ENCODE data around the gene HHIPL1.

Gene HHIPL1

GRCh38 chr14:99644723-99645544, at the start of gene HHIPL1:
HHIPL1 (plus strand) TSS chr14:99645129; CDS start chr14:99645208, 79 bp downstream.
- no peak for DNase-seq

GRCh38 chr14:99595524-99595923, 49.4 kb upstream of the HHIPL1 start:
- DNase-seq: no peak

GRCh38 chr14:99596071-99596627, 48.8 kb upstream of the HHIPL1 start:
- DNase-seq: no peak

- DNase-seq: no peak
These were observed 48.2 kb upstream of the HHIPL1 start for GRCh38 chr14:99596772-99597171.

GRCh38 chr14:99597911-99598600, 46.9 kb upstream of the HHIPL1 start:
- no peak for DNase-seq

- DNase-seq: no peak
These were observed 46.2 kb upstream of the HHIPL1 start for GRCh38 chr14:99598774-99599173.

GRCh38 chr14:99599393-99599792, 45.5 kb upstream of the HHIPL1 start:
- no peak for DNase-seq

- no peak for DNase-seq
These were observed 44.6 kb upstream of the HHIPL1 start for GRCh38 chr14:99600232-99600888.

GRCh38 chr14:99601361-99601831, 43.5 kb upstream of the HHIPL1 start:
- no peak for DNase-seq

- DNase-seq: no peak
These were observed 42.7 kb upstream of the HHIPL1 start for GRCh38 chr14:99602054-99602787.

- no peak for DNase-seq
These were observed 42.0 kb upstream of the HHIPL1 start for GRCh38 chr14:99602788-99603415.

GRCh38 chr14:99603471-99604277, 41.3 kb upstream of the HHIPL1 start, which contains the start of gene CCDC85C:
CCDC85C (minus strand) TSS chr14:99604207; CDS start chr14:99603959, 248 bp downstream.
- peak in 1 of 2 experiments; percentile 94 for DNase-seq

GRCh38 chr14:99604278-99604765, 40.6 kb upstream of the HHIPL1 start:
- DNase-seq: peak; percentile 87 to 94

- peak in 1 of 2 experiments; percentile 35 for DNase-seq
These were observed 40.1 kb upstream of the HHIPL1 start for GRCh38 chr14:99604766-99605298.

- DNase-seq: peak; percentile 66 to 68
These were observed 39.5 kb upstream of the HHIPL1 start for GRCh38 chr14:99605299-99605961.

- no peak for DNase-seq
These were observed 38.6 kb upstream of the HHIPL1 start for GRCh38 chr14:99606359-99606758.

GRCh38 chr14:99608591-99608990, 36.3 kb upstream of the HHIPL1 start:
- no peak for DNase-seq

- no peak for DNase-seq
These were observed 35.4 kb upstream of the HHIPL1 start for GRCh38 chr14:99609245-99610170.

GRCh38 chr14:99611646-99612045, 33.3 kb upstream of the HHIPL1 start:
- no peak for DNase-seq

Measured in SHP77 (cell line).